ENCODE measurements around the gene CCDC134. TPM values are rescaled to one million over a fixed set of nuclear protein-coding genes. Genes with fewer than 3 reads are reported as not detected.
"Not testable (repeated sequence)": the region's sequence is repeated elsewhere in the genome, so short reads cannot be mapped to it uniquely, and the experiment has no call there.

Gene CCDC134
- total RNA-seq, 1 experiment from 2014 or later, result 21.2 TPM

GRCh38 chr22:41862160-41862529, 61.7 kb downstream of the CCDC134 start:
- Histone ChIP-seq H3K36me3 (peaks cover 3% of the 10 kb centered on the region; the same call in 1 of the 2 replicates), H3K27me3 (no peaks in the 10 kb centered on the region), H3K9me3 (replicated peaks) (no peaks in the 10 kb centered on the region), H3K27ac (no peak overlapping the region), H3K4me3 (no peak overlapping the region), H3K4me1 (0 out of 2 replicates have a peak, but pooled peaks cover 3% of the 10 kb centered on the region)
- no peak for DNase-seq

- Histone ChIP-seq H3K4me1 (no peaks in the 10 kb centered on the region), H3K27ac (no peak overlapping the region), H3K9me3 (replicated peaks) (no peaks in the 10 kb centered on the region), H3K36me3 (peaks cover 6% of the 10 kb centered on the region; the same call in 1 of the 2 replicates), H3K27me3 (no peaks in the 10 kb centered on the region), H3K4me3 (no peak overlapping the region)
- DNase-seq, result no peak
These were observed 62.2 kb downstream of the CCDC134 start for GRCh38 chr22:41862530-41863266.

- H3K27me3 ChIP-seq, result no peaks in the 10 kb centered on the region
- peaks cover 11% of the 10 kb centered on the region; the same call in 1 of the 2 replicates for H3K36me3 ChIP-seq
- H3K27ac ChIP-seq, result no peak overlapping the region
- no peaks in the 10 kb centered on the region for H3K9me3 ChIP-seq (replicated peaks)
- DNase-seq, result no peak
- no peaks in the 10 kb centered on the region for H3K4me1 ChIP-seq
- no peak overlapping the region for H3K4me3 ChIP-seq
These were observed 63.0 kb downstream of the CCDC134 start for GRCh38 chr22:41863472-41863871.

GRCh38 chr22:41868556-41868955, 68.1 kb downstream of the CCDC134 start:
- H3K27me3 ChIP-seq, result no peaks in the 10 kb centered on the region

GRCh38 chr22:41870081-41870480, 69.6 kb downstream of the CCDC134 start:
- peaks cover 54% of the 10 kb centered on the region for H3K36me3 ChIP-seq

More at GRCh38 chr22:41868556-41868955, 68.1 kb downstream of the CCDC134 start:
- Histone ChIP-seq H3K4me3 (no peak overlapping the region), H3K36me3 (peaks cover 45% of the 10 kb centered on the region), H3K4me1 (no peaks in the 10 kb centered on the region), H3K9me3 (replicated peaks) (no peaks in the 10 kb centered on the region), H3K27ac (no peak overlapping the region)
- DNase-seq, result no peak

GRCh38 chr22:41870786-41871185, 70.3 kb downstream of the CCDC134 start:
- Histone ChIP-seq H3K4me1 (no peaks in the 10 kb centered on the region), H3K36me3 (peaks cover 61% of the 10 kb centered on the region), H3K27ac (no peak overlapping the region), H3K9me3 (replicated peaks) (no peaks in the 10 kb centered on the region), H3K27me3 (no peaks in the 10 kb centered on the region), H3K4me3 (no peak overlapping the region)
- no peak for DNase-seq

More at GRCh38 chr22:41870081-41870480, 69.6 kb downstream of the CCDC134 start:
- not testable (repeated sequence) for H3K9me3 ChIP-seq (replicated peaks); DNase-seq; H3K4me1 ChIP-seq; H3K27ac ChIP-seq; H3K27me3 ChIP-seq; H3K4me3 ChIP-seq

GRCh38 chr22:41873391-41873790, 72.9 kb downstream of the CCDC134 start:
- Histone ChIP-seq H3K9me3 (replicated peaks) (no peaks in the 10 kb centered on the region), H3K36me3 (peaks cover 64% of the 10 kb centered on the region), H3K4me1 (no peaks in the 10 kb centered on the region), H3K4me3 (no peak overlapping the region), H3K27ac (no peak overlapping the region), H3K27me3 (no peaks in the 10 kb centered on the region)
- no peak for DNase-seq

GRCh38 chr22:41874090-41874489, 73.6 kb downstream of the CCDC134 start:
- Histone ChIP-seq H3K27ac (no peak overlapping the region), H3K27me3 (no peaks in the 10 kb centered on the region), H3K9me3 (replicated peaks) (no peaks in the 10 kb centered on the region), H3K4me1 (no peaks in the 10 kb centered on the region), H3K36me3 (peaks cover 60% of the 10 kb centered on the region), H3K4me3 (no peak overlapping the region)
- DNase-seq, result no peak

GRCh38 chr22:41875531-41876270, 75.2 kb downstream of the CCDC134 start:
- H3K27me3 ChIP-seq, result no peaks in the 10 kb centered on the region
- H3K4me1 ChIP-seq, result no peaks in the 10 kb centered on the region
- H3K9me3 ChIP-seq (replicated peaks), result no peaks in the 10 kb centered on the region
- no peak overlapping the region for H3K27ac ChIP-seq
- H3K36me3 ChIP-seq, result peaks cover 61% of the 10 kb centered on the region
- no peak overlapping the region for H3K4me3 ChIP-seq
- DNase-seq, result no peak

Other genes starting within 250 kb of the CCDC134 start
- gene CSDC2, start 239.7 kb upstream of the CCDC134 start, total RNA-seq (2014; rRNA removed; shearing (Covaris generic)), result 3.1 and 3.7 TPM in 2 replicates
- 9.9 and 10.3 TPM in 2 replicates for gene PMM1, start 210.8 kb upstream of the CCDC134 start, total RNA-seq (2014; rRNA removed; shearing (Covaris generic))
- gene DESI1, start 179.6 kb upstream of the CCDC134 start, total RNA-seq (2014; rRNA removed; shearing (Covaris generic)), result 21.4 and 22.1 TPM in 2 replicates
- gene XRCC6, start 179.4 kb upstream of the CCDC134 start, total RNA-seq (2014; rRNA removed; shearing (Covaris generic)), result 528 and 532 TPM in 2 replicates
- 133 and 136 TPM in 2 replicates for gene SNU13, start 111.8 kb upstream of the CCDC134 start, total RNA-seq (2014; rRNA removed; shearing (Covaris generic))
- not detected in 2 replicates for gene MEI1, start 101.2 kb upstream of the CCDC134 start, total RNA-seq (2014; rRNA removed; shearing (Covaris generic))
- 100 and 103 TPM in 2 replicates for gene SREBF2, start 32.4 kb downstream of the CCDC134 start, total RNA-seq (2014; rRNA removed; shearing (Covaris generic))
- gene SHISA8, start 114.4 kb downstream of the CCDC134 start, total RNA-seq (2014; rRNA removed; shearing (Covaris generic)), result not detected in 2 replicates
- 0.94 and 1.8 TPM in 2 replicates for gene TNFRSF13C, start 126.1 kb downstream of the CCDC134 start, total RNA-seq (2014; rRNA removed; shearing (Covaris generic))
- gene CENPM, start 146.5 kb downstream of the CCDC134 start, total RNA-seq (2014; rRNA removed; shearing (Covaris generic)), result 60.6 and 60.9 TPM in 2 replicates
- gene SEPTIN3, start 168.8 kb downstream of the CCDC134 start, total RNA-seq (2014; rRNA removed; shearing (Covaris generic)), result 1.1 TPM in 2 replicates
- not detected in 2 replicates for gene WBP2NL, start 198.1 kb downstream of the CCDC134 start, total RNA-seq (2014; rRNA removed; shearing (Covaris generic))